ENCODE measurements around the gene CAMTA1. TPM values are rescaled to one million over a fixed set of nuclear protein-coding genes. Genes with fewer than 3 reads are reported as not detected.

Gene CAMTA1
- total and polyA plus RNA-seq, 9 of the 15 experiments (the other 6 are each of a cell fraction or from before 2014, with no cell fraction given) = 43.9 to 161 (median 65.9) TPM

- TF ChIP-seq PML (IDR thresholded peaks at IDR 0.05; ENCODE audit: low read length) = peak; percentile 48; the same call in 1 of the 2 replicates
- peak; percentile 14; the same call in 1 of the 2 replicates for TF ChIP-seq ZBTB7A (IDR thresholded peaks at IDR 0.05; ENCODE audit: borderline replicate concordance, control insufficient read depth, low read depth, low read length)
- no peak for TF ChIP-seq ETS2 (tag; IDR thresholded peaks at IDR 0.05; ENCODE audit: borderline replicate concordance, poor library complexity, severe bottlenecking)
- TF ChIP-seq POLR3A (IDR thresholded peaks at IDR 0.05; ENCODE audit: borderline replicate concordance, extremely low read depth, insufficient read depth, insufficient read length) = no peak
- TF ChIP-seq TBP (optimal IDR thresholded peaks at IDR 0.05; ENCODE audit: low read depth, low read length) = peak; percentile 9
- TF ChIP-seq ARID1B (IDR thresholded peaks at IDR 0.05) = no peak
- TF ChIP-seq ZC3H8 (IDR thresholded peaks at IDR 0.05) = no peak
- no peak for TF ChIP-seq IRF2 (CRISPR knock-in tag; IDR thresholded peaks at IDR 0.05)
- TF ChIP-seq SP2 (IDR thresholded peaks at IDR 0.05; ENCODE audit: extremely low read depth, low read depth, low read length, poor library complexity, severe bottlenecking) = no peak
- no peak for TF ChIP-seq GABPA (tag; conservative IDR thresholded peaks at IDR 0.05; ENCODE audit: low read depth)
- TF ChIP-seq ATF6 (CRISPR knock-in tag; IDR thresholded peaks at IDR 0.05) = 0 out of 2 replicates have a peak, but pooled peaks have one; percentile 50
- TF ChIP-seq, protein P1, sequence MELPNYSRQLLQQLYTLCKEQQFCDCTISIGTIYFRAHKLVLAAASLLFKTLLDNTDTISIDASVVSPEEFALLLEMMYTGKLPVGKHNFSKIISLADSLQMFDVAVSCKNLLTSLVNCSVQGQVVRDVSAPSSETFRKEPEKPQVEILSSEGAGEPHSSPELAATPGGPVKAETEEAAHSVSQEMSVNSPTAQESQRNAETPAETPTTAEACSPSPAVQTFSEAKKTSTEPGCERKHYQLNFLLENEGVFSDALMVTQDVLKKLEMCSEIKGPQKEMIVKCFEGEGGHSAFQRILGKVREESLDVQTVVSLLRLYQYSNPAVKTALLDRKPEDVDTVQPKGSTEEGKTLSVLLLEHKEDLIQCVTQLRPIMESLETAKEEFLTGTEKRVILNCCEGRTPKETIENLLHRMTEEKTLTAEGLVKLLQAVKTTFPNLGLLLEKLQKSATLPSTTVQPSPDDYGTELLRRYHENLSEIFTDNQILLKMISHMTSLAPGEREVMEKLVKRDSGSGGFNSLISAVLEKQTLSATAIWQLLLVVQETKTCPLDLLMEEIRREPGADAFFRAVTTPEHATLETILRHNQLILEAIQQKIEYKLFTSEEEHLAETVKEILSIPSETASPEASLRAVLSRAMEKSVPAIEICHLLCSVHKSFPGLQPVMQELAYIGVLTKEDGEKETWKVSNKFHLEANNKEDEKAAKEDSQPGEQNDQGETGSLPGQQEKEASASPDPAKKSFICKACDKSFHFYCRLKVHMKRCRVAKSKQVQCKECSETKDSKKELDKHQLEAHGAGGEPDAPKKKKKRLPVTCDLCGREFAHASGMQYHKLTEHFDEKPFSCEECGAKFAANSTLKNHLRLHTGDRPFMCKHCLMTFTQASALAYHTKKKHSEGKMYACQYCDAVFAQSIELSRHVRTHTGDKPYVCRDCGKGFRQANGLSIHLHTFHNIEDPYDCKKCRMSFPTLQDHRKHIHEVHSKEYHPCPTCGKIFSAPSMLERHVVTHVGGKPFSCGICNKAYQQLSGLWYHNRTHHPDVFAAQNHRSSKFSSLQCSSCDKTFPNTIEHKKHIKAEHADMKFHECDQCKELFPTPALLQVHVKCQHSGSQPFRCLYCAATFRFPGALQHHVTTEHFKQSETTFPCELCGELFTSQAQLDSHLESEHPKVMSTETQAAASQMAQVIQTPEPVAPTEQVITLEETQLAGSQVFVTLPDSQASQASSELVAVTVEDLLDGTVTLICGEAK (IDR thresholded peaks at IDR 0.05) = no peak
- TF ChIP-seq, protein P1 (CRISPR knock-in tag; IDR thresholded peaks at IDR 0.05) = no peak
- peak; percentile 88 for TF ChIP-seq RBFOX2 (IDR thresholded peaks at IDR 0.05; ENCODE audit: low read depth, low read length)
- no peak for TF ChIP-seq STAG1 (CRISPR knock-in tag; IDR thresholded peaks at IDR 0.05; ENCODE audit: borderline replicate concordance)
- peak; percentile 10; the same call in 1 of the 2 replicates for TF ChIP-seq LCOR (CRISPR knock-in tag; IDR thresholded peaks at IDR 0.05)
- TF ChIP-seq BRF1 (IDR thresholded peaks at IDR 0.05; ENCODE audit: borderline replicate concordance, extremely low read depth, insufficient read length) = no peak
- no peak for TF ChIP-seq ZNF282 (CRISPR knock-in tag; IDR thresholded peaks at IDR 0.05)
These were observed 1.2 kb upstream of the CAMTA1 start (continued) for GRCh38 chr1:6783936-6784559.
